H9 (cell line): ENCODE results near the gene ARHGAP30. TPM values are rescaled to one million over a fixed set of nuclear protein-coding genes. Genes with fewer than 3 reads are reported as not detected.

Source experiments
- DNase-seq: peaks from one replicate; pipeline ENCODE4 v3.0.0-alpha.2; 2017
- H2AFZ ChIP-seq: one replicate; pipeline ENCODE4 v1.6.1; 2013; ENCODE audit warnings: mild to moderate bottlenecking, low read length, control low read depth, moderate library complexity
- H2AK5ac ChIP-seq: 2 replicates; pipeline ENCODE4 v1.6.1; 2013; ENCODE audit warnings: low read length, control low read depth, mixed read lengths; ENCODE audit not compliant: insufficient read length
- H2BK120ac ChIP-seq: one replicate; pipeline ENCODE4 v1.6.1; 2013; ENCODE audit warnings: low read depth, mild to moderate bottlenecking, low read length, control low read depth, inconsistent platforms; ENCODE audit not compliant: poor library complexity, severe bottlenecking
- H2BK12ac ChIP-seq: 2 replicates; pipeline ENCODE4 v1.6.1; 2013; ENCODE audit warnings: low read length, control low read depth, mixed read lengths, low read depth; ENCODE audit not compliant: insufficient read length
- H2BK15ac ChIP-seq: 2 replicates; pipeline ENCODE4 v1.6.1; 2013; ENCODE audit warnings: low read depth, low read length, control low read depth
- H2BK20ac ChIP-seq: one replicate; pipeline ENCODE4 v1.6.1; 2013; ENCODE audit warnings: low read depth, mild to moderate bottlenecking, low read length, control low read depth, inconsistent platforms; ENCODE audit not compliant: poor library complexity, severe bottlenecking
- H2BK5ac ChIP-seq: 2 replicates; pipeline ENCODE4 v1.6.1; 2013; ENCODE audit warnings: low read length, control low read depth, mixed read lengths; ENCODE audit not compliant: insufficient read length
- H3K14ac ChIP-seq: 2 replicates; pipeline ENCODE4 v1.6.1; 2013; ENCODE audit warnings: low read length, control low read depth; ENCODE audit not compliant: insufficient read depth
- H3K18ac ChIP-seq: 2 replicates; pipeline ENCODE4 v1.6.1; 2013; ENCODE audit warnings: low read depth, mild to moderate bottlenecking, mixed read lengths, low read length, control low read depth; ENCODE audit not compliant: insufficient read length
- H3K23ac ChIP-seq: 2 replicates; pipeline ENCODE4 v1.6.1; 2013; ENCODE audit warnings: low read length, control low read depth, mixed read lengths, low read depth; ENCODE audit not compliant: insufficient read length
- H3K23me2 ChIP-seq: 2 replicates; pipeline ENCODE4 v1.6.1; 2013; ENCODE audit warnings: low read depth, mild to moderate bottlenecking, mixed read lengths, low read length, control low read depth; ENCODE audit not compliant: insufficient read length, poor library complexity, severe bottlenecking
- H3K27ac ChIP-seq: 2 replicates; pipeline ENCODE4 v1.5.1; 2013; ENCODE audit warnings: low read length, control low read depth, mixed read lengths, low read depth; ENCODE audit not compliant: insufficient read length
- H3K27me3 ChIP-seq: 2 replicates; pipeline ENCODE4 v1.6.1; 2013; ENCODE audit warnings: low read length, control low read depth, inconsistent platforms; ENCODE audit not compliant: insufficient read depth
- H3K4ac ChIP-seq: 2 replicates; pipeline ENCODE4 v1.6.1; 2013; ENCODE audit warnings: low read depth, mild to moderate bottlenecking, control low read depth, inconsistent platforms, low read length, moderate library complexity
- H3K4me1 ChIP-seq: 2 replicates; pipeline ENCODE4 v1.6.1; 2013; ENCODE audit warnings: low read length, control low read depth, inconsistent platforms; ENCODE audit not compliant: insufficient read depth
- H3K4me2 ChIP-seq: 2 replicates; pipeline ENCODE4 v1.6.1; 2013; ENCODE audit warnings: low read length, control low read depth, mixed read lengths; ENCODE audit not compliant: insufficient read length, insufficient read depth
- H3K56ac ChIP-seq: 2 replicates; pipeline ENCODE4 v1.6.1; 2013; ENCODE audit warnings: low read depth, mild to moderate bottlenecking, mixed read lengths, low read length, control low read depth; ENCODE audit not compliant: insufficient read length
- H3K79me1 ChIP-seq: 2 replicates; pipeline ENCODE4 v1.6.1; 2013; ENCODE audit warnings: low read depth, mild to moderate bottlenecking, moderate library complexity, low read length, control low read depth, inconsistent platforms; ENCODE audit not compliant: insufficient read depth, poor library complexity, severe bottlenecking
- H3K79me2 ChIP-seq: 2 replicates; pipeline ENCODE4 v1.6.1; 2013; ENCODE audit warnings: low read length, control low read depth, inconsistent platforms; ENCODE audit not compliant: insufficient read depth
- H3K9ac ChIP-seq: 2 replicates; pipeline ENCODE4 v1.6.1; 2013; ENCODE audit warnings: low read length, control low read depth, mixed read lengths; ENCODE audit not compliant: insufficient read length; ENCODE audit errors: extremely low read depth
- H3K9me3 ChIP-seq: one replicate; pipeline ENCODE4 v1.6.1; 2013; ENCODE audit warnings: low read depth, low read length, inconsistent platforms; ENCODE audit not compliant: control insufficient read depth
- H3T11ph ChIP-seq: one replicate; pipeline ENCODE4 v1.6.1; 2013; ENCODE audit warnings: mild to moderate bottlenecking, low read length, control low read depth, inconsistent platforms
- H4K20me1 ChIP-seq: one replicate; pipeline ENCODE4 v1.6.1; 2013; ENCODE audit not compliant: control insufficient read depth, insufficient read length, insufficient read depth
- H4K5ac ChIP-seq: 2 replicates; pipeline ENCODE4 v1.6.1; 2013; ENCODE audit warnings: low read depth, mild to moderate bottlenecking, mixed read lengths, low read length, control low read depth; ENCODE audit not compliant: insufficient read length
- H4K8ac ChIP-seq: replicated peaks from 2 replicates; pipeline ENCODE4 v1.6.1; 2013; ENCODE audit warnings: low read length, control low read depth, mixed read lengths, low read depth; ENCODE audit not compliant: insufficient read length
- H4K91ac ChIP-seq: 2 replicates; pipeline ENCODE4 v1.6.1; 2013; ENCODE audit warnings: low read depth, mild to moderate bottlenecking, moderate library complexity, mixed read lengths, low read length, control low read depth; ENCODE audit not compliant: insufficient read length
- H3K27ac Mint-ChIP-seq, 3 experiments: 2 replicates in 2 of 3; 3 replicates in 1 of 3; pipeline ENCODE4 v1.8.0; 2020 to 2021; ENCODE audit warnings: mixed read lengths in 3 of 3, mild to moderate bottlenecking in 1 of 3, moderate library complexity in 1 of 3
- H3K27me3 Mint-ChIP-seq: 2 replicates; pipeline ENCODE4 v1.8.0; 2021; ENCODE audit warnings: low read depth, mild to moderate bottlenecking, moderate library complexity, mixed read lengths
- H3K36me3 Mint-ChIP-seq, 3 experiments: 2 replicates in 2 of 3; 3 replicates in 1 of 3; pipeline ENCODE4 v1.8.0; 2020 to 2021; ENCODE audit warnings: low read depth in 3 of 3, mixed read lengths in 3 of 3; ENCODE audit not compliant: insufficient read depth in 1 of 3
- H3K4me1 Mint-ChIP-seq, 2 experiments: 2 replicates each; pipeline ENCODE4 v1.8.0; 2020; ENCODE audit warnings: mixed read lengths in 2 of 2
- H3K4me3 Mint-ChIP-seq, 2 experiments: 2 replicates in 1 of 2; 3 replicates in 1 of 2; pipeline ENCODE4 v1.8.0; 2020 to 2021; ENCODE audit warnings: mild to moderate bottlenecking in 2 of 2, mixed read lengths in 2 of 2, moderate library complexity in 1 of 2
- H3K9me3 Mint-ChIP-seq, 2 experiments: 2 replicates in 1 of 2; 3 replicates in 1 of 2; pipeline ENCODE4 v1.8.0; 2020; ENCODE audit warnings: mild to moderate bottlenecking in 2 of 2, mixed read lengths in 2 of 2, moderate library complexity in 1 of 2
- WGBS: extraction: QIAGEN DNeasy Blood & Tissue Kit; methylation state at CpG from one replicate; pipeline ENCODE4 v1.1.7; 2013; ENCODE audit warnings: missing lambda C conversion rate, low lambda C conversion rate, mixed read lengths; ENCODE audit not compliant: insufficient read length; ENCODE audit errors: extremely low coverage; 5-methylcytosine and 5-hydroxymethylcytosine counted together
- total RNA-seq: library from RNA; stranded (reverse); gene quantifications from 2 replicates; pipeline ENCODE4 v1.2.1, GENCODE V29; 2021
- TF ChIP-seq, protein P1 (sequence below): fragments of 200-600 bp; sonication (generic); conservative IDR thresholded peaks from 3 replicates; pipeline ENCODE4 v1.8.0; 2021; ENCODE audit warnings: antibody characterized with exemption, mild to moderate bottlenecking

ARHGAP30 gene
- total RNA-seq, 1 experiment from 2014 or later = 0.13 TPM

DNA sequence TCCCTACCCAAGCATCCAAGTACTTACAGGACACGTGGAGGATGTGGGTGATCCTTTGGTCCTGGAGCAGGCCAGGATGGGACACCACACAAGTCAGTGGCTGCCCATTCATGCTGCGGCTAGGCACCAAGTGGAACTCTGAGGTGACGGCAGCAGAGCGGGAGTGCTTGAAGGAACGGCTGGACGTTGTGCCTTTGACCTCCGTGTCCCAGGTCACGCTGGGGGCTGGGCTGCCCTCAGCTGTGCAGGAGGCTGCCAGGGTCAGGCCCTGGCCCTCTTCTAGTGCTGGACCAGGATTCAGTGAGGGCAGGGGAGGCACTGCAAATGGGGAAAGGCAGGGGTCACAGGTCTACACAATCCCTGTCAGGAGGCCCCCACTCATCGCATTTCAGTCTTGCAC, 7.7 kb upstream of the ARHGAP30 start:
- Histone ChIP-seq H3K79me1 (no peaks in the 10 kb centered on the region), H2BK12ac (no peak overlapping the region), H3K27me3 (no peaks in the 10 kb centered on the region), H2AFZ (no peak overlapping the region), H3K4ac (no peak overlapping the region), H3K4me2 (no peak overlapping the region), H4K8ac (no peak overlapping the region), H3K18ac (no peak overlapping the region), H3K79me2 (no peaks in the 10 kb centered on the region), H3K9ac (no peak overlapping the region), H3T11ph (no peak overlapping the region), H3K14ac (no peak overlapping the region; the same call in 1 of the 2 replicates), H4K5ac (no peak overlapping the region), H3K23ac (no peak overlapping the region), H2BK120ac (no peak overlapping the region), H3K4me1 (no peaks in the 10 kb centered on the region), H4K20me1 (no peaks in the 10 kb centered on the region), H2BK5ac (no peak overlapping the region), H3K27ac (no peak overlapping the region), H2BK20ac (no peak overlapping the region), H3K56ac (no peak overlapping the region), H2BK15ac (no peak overlapping the region), H2AK5ac (no peak overlapping the region), H3K9me3 (no peaks in the 10 kb centered on the region), H3K23me2 (no peaks in the 10 kb centered on the region), H4K91ac (no peak overlapping the region)
- Mint-ChIP-seq H3K4me3 (no peak overlapping the region), H3K27ac (no peak overlapping the region), H3K9me3 (no peaks in the 10 kb centered on the region; a peak in 1 of 5 replicates), H3K36me3 (no peaks in the 10 kb centered on the region), H3K4me1 (peaks cover 16 to 20% of the 10 kb centered on the region in 2 experiments), H3K27me3 (no peaks in the 10 kb centered on the region; the same call in none of the 2 replicates)
- no peak for DNase-seq
- TF ChIP-seq, protein P1, sequence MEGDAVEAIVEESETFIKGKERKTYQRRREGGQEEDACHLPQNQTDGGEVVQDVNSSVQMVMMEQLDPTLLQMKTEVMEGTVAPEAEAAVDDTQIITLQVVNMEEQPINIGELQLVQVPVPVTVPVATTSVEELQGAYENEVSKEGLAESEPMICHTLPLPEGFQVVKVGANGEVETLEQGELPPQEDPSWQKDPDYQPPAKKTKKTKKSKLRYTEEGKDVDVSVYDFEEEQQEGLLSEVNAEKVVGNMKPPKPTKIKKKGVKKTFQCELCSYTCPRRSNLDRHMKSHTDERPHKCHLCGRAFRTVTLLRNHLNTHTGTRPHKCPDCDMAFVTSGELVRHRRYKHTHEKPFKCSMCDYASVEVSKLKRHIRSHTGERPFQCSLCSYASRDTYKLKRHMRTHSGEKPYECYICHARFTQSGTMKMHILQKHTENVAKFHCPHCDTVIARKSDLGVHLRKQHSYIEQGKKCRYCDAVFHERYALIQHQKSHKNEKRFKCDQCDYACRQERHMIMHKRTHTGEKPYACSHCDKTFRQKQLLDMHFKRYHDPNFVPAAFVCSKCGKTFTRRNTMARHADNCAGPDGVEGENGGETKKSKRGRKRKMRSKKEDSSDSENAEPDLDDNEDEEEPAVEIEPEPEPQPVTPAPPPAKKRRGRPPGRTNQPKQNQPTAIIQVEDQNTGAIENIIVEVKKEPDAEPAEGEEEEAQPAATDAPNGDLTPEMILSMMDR = no peak
- no CpG with 5 or more reads among the region's 9 CpGs for WGBS
